Neural crest cell (in vitro differentiated cells): ENCODE data around the gene SYT9. TPM values are rescaled to one million over a fixed set of nuclear protein-coding genes. Genes with fewer than 3 reads are reported as not detected.

Source experiments
- DNase-seq: peaks from one replicate; pipeline ENCODE4 v3.0.0; 2021; ENCODE audit warnings: low read depth, mixed read lengths, low spot score
- H3K27ac Mint-ChIP-seq: one replicate; pipeline ENCODE4 v1.8.0; 2021; ENCODE audit warnings: mild to moderate bottlenecking, mixed read lengths; ENCODE audit not compliant: unreplicated experiment
- H3K27me3 Mint-ChIP-seq: 2 replicates; pipeline ENCODE4 v1.8.0; 2021; ENCODE audit warnings: low read depth, mild to moderate bottlenecking, mixed read lengths
- H3K36me3 Mint-ChIP-seq: 2 replicates; pipeline ENCODE4 v1.8.0; 2021; ENCODE audit warnings: low read depth, mild to moderate bottlenecking, mixed read lengths
- H3K4me1 Mint-ChIP-seq: 2 replicates; pipeline ENCODE4 v1.8.0; 2021; ENCODE audit warnings: mixed read lengths
- H3K4me3 Mint-ChIP-seq: one replicate; pipeline ENCODE4 v1.8.0; 2021; ENCODE audit warnings: mild to moderate bottlenecking, mixed read lengths
- H3K9me3 Mint-ChIP-seq: 2 replicates; pipeline ENCODE4 v1.8.0; 2021; ENCODE audit warnings: mixed read lengths
- CTCF ChIP-seq: fragments of 200-600 bp; sonication (generic); conservative IDR thresholded peaks from 2 replicates; pipeline ENCODE4 v1.5.0; 2021; ENCODE audit warnings: antibody characterized with exemption, mild to moderate bottlenecking
- long read RNA-seq: library from polyadenylated mRNA; unstranded; transcript quantifications from one replicate; pipeline ENCODE4 v2.0.0, GENCODE V29; 2020
- total RNA-seq: library from RNA; stranded (reverse); gene quantifications from 2 replicates; pipeline ENCODE4 v1.2.1, GENCODE V29; 2021

The SYT9 gene, protein sequence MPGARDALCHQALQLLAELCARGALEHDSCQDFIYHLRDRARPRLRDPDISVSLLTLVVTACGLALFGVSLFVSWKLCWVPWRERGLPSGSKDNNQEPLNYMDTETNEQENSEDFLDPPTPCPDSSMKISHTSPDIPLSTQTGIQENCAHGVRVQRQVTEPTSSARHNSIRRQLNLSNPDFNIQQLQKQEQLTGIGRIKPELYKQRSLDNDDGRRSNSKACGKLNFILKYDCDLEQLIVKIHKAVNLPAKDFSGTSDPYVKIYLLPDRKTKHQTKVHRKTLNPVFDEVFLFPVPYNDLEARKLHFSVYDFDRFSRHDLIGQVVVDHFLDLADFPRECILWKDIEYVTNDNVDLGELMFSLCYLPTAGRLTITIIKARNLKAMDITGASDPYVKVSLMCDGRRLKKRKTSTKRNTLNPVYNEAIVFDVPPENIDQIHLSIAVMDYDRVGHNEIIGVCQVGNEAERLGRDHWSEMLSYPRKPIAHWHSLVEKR
- total RNA-seq: 0.72 and 1.2 TPM in 2 replicates
- long read RNA-seq: 0 reads

GRCh38 chr11:7251836-7252682 is at the start of gene SYT9:
Gene SYT9, plus strand, starts transcription at chr11:7251904. Its CDS starts 283 bp downstream, at chr11:7252187.
- peak; percentile 53 for DNase-seq
- Mint-ChIP-seq H3K4me3 (peak within 1 kb of the TSS; percentile 83), H3K36me3 (no peaks in the 10 kb centered on the region), H3K4me1 (no peaks in the 10 kb centered on the region), H3K9me3 (no peaks in the 10 kb centered on the region), H3K27ac (no peak within 1 kb of the TSS), H3K27me3 (peaks cover 83% of the 10 kb centered on the region)
- TF ChIP-seq CTCF: peak; percentile 32

GRCh38 chr11:7202412-7202811 is 49.3 kb upstream of the SYT9 start:
- Mint-ChIP-seq H3K4me1 (no peaks in the 10 kb centered on the region), H3K4me3 (no peak overlapping the region), H3K27me3 (peaks cover 71% of the 10 kb centered on the region), H3K36me3 (no peaks in the 10 kb centered on the region), H3K9me3 (no peaks in the 10 kb centered on the region), H3K27ac (no peak overlapping the region)
- TF ChIP-seq CTCF: no peak
- DNase-seq: no peak

GRCh38 chr11:7204778-7205177 is 46.9 kb upstream of the SYT9 start:
- no peak for TF ChIP-seq CTCF
- H3K27ac Mint-ChIP-seq: no peak overlapping the region
- H3K27me3 Mint-ChIP-seq: peaks cover 58% of the 10 kb centered on the region
- DNase-seq: no peak
- H3K9me3 Mint-ChIP-seq: no peaks in the 10 kb centered on the region
- no peak overlapping the region for H3K4me3 Mint-ChIP-seq
- H3K36me3 Mint-ChIP-seq: no peaks in the 10 kb centered on the region
- no peaks in the 10 kb centered on the region for H3K4me1 Mint-ChIP-seq

DNA sequence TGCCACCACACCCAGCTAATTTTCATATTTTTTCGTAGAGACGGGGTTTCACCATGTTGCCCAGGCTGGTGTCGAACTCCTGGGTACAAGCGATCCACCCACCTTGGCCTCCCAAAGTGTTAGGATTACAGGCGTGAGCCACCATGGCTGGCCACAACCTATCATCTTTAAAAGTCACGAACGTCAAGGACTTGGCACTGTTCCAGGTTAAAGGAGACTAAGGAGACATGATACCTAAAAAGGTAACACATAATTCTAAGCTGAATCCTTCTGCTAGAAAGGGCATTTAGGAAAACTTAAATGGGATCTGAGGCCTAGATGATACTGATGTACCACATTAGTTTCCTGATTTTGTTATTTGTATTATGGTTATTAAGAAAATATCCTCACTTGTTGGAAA is 43.3 kb upstream of the SYT9 start:
- no peak for DNase-seq
- Mint-ChIP-seq H3K36me3 (no peaks in the 10 kb centered on the region), H3K27me3 (peaks cover 56% of the 10 kb centered on the region), H3K4me1 (no peaks in the 10 kb centered on the region), H3K9me3 (no peaks in the 10 kb centered on the region), H3K4me3 (no peak overlapping the region), H3K27ac (no peak overlapping the region)
- no peak for TF ChIP-seq CTCF

DNA sequence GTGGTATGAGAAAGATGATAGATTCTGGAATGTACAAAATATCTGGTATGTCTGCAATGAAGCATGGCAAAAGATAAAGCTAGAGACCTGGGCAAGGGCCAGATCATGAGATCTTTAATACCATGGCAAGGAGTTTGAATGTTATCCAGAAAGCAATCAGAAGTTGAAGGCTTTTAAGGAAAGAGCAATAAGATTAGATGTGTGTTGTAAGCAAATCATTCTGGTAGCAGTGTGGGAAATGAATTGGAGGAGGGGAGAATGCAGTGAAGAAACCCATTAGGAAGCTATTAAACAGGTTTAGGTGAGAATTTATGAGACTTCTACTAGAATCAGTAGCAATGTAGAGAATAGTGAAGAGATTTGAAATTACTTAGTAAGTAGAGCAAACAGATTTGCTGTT is 32.2 kb upstream of the SYT9 start:
- H3K36me3 Mint-ChIP-seq: no peaks in the 10 kb centered on the region
- no peak for DNase-seq
- no peak overlapping the region for H3K27ac Mint-ChIP-seq
- no peaks in the 10 kb centered on the region for H3K4me1 Mint-ChIP-seq
- H3K4me3 Mint-ChIP-seq: no peak overlapping the region
- TF ChIP-seq CTCF: no peak
- H3K27me3 Mint-ChIP-seq: peaks cover 80% of the 10 kb centered on the region
- no peaks in the 10 kb centered on the region for H3K9me3 Mint-ChIP-seq
